Nephron (organoid): Measurements from ENCODE around the gene TCERG1L.
"Not testable (repeated sequence)": the region's sequence is repeated elsewhere in the genome, so short reads cannot be mapped to it uniquely, and the experiment has no call there.

Source experiments
- H3K27ac Mint-ChIP-seq, 3 experiments: 2 replicates each; pipeline ENCODE4 v1.8.0; 2020; ENCODE audit warnings: mixed read lengths in 3 of 3, mild to moderate bottlenecking in 2 of 3, moderate library complexity in 1 of 3
- H3K27me3 Mint-ChIP-seq: 2 replicates; pipeline ENCODE4 v1.8.0; 2021; ENCODE audit warnings: low read depth, mild to moderate bottlenecking, moderate library complexity, mixed read lengths
- H3K36me3 Mint-ChIP-seq: 2 replicates; pipeline ENCODE4 v1.8.0; 2020; ENCODE audit warnings: low read depth, mixed read lengths
- H3K4me1 Mint-ChIP-seq: 2 replicates; pipeline ENCODE4 v1.8.0; 2020; ENCODE audit warnings: mixed read lengths
- H3K4me3 Mint-ChIP-seq, 3 experiments: 2 replicates each; pipeline ENCODE4 v1.8.0; 2020; ENCODE audit warnings: mild to moderate bottlenecking in 3 of 3, mixed read lengths in 3 of 3, moderate library complexity in 2 of 3
- H3K9me3 Mint-ChIP-seq: 2 replicates; pipeline ENCODE4 v1.8.0; 2020; ENCODE audit warnings: mixed read lengths
- TF ChIP-seq, protein P1 (sequence below), 3 experiments: fragments of 200-600 bp; sonication (generic); IDR thresholded peaks; one replicate each; pipeline ENCODE4 v1.5.0; 2021; ENCODE audit warnings: antibody characterized with exemption in 3 of 3; ENCODE audit not compliant: unreplicated experiment in 3 of 3

Gene TCERG1L

GRCh38 chr10:131141207-131141606 is 170.3 kb downstream of the TCERG1L start:
- Mint-ChIP-seq H3K4me1 (peaks cover 25% of the 10 kb centered on the region), H3K4me3 (no peak overlapping the region), H3K9me3 (no peaks in the 10 kb centered on the region), H3K27me3 (peaks cover 38% of the 10 kb centered on the region), H3K36me3 (no peaks in the 10 kb centered on the region), H3K27ac (no peak overlapping the region)
- TF ChIP-seq, protein P1, sequence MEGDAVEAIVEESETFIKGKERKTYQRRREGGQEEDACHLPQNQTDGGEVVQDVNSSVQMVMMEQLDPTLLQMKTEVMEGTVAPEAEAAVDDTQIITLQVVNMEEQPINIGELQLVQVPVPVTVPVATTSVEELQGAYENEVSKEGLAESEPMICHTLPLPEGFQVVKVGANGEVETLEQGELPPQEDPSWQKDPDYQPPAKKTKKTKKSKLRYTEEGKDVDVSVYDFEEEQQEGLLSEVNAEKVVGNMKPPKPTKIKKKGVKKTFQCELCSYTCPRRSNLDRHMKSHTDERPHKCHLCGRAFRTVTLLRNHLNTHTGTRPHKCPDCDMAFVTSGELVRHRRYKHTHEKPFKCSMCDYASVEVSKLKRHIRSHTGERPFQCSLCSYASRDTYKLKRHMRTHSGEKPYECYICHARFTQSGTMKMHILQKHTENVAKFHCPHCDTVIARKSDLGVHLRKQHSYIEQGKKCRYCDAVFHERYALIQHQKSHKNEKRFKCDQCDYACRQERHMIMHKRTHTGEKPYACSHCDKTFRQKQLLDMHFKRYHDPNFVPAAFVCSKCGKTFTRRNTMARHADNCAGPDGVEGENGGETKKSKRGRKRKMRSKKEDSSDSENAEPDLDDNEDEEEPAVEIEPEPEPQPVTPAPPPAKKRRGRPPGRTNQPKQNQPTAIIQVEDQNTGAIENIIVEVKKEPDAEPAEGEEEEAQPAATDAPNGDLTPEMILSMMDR (IDR thresholded peaks at IDR 0.05; ENCODE audit: unreplicated experiment in 3 of 3): no peak

DNA sequence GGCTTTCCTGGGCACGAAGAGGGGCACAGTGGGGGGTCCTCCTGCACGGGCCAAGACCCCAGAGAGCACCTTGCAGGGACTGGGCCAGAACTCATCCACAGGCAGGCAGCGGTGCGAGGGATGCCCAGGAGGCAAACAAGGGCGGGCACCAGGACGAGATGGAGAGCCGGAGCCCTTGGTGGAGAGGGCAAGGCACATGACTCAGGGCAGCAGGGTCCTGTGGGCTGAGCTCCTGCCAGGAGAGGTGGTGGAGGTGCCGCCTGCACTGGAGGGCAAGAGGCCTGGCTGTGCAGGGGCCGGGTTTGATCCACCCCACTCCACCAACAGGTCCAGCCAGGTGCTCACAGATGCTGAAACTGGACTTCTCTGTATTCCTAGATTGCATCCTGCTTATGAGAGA is 170.9 kb downstream of the TCERG1L start:
- H3K4me1 Mint-ChIP-seq: peaks cover 19% of the 10 kb centered on the region
- H3K36me3 Mint-ChIP-seq: no peaks in the 10 kb centered on the region
- H3K4me3 Mint-ChIP-seq: no peak overlapping the region
- H3K9me3 Mint-ChIP-seq: no peaks in the 10 kb centered on the region
- TF ChIP-seq, protein P1 (IDR thresholded peaks at IDR 0.05; ENCODE audit: unreplicated experiment in 3 of 3): no peak
- H3K27me3 Mint-ChIP-seq: peaks cover 38% of the 10 kb centered on the region
- no peak overlapping the region for H3K27ac Mint-ChIP-seq

DNA sequence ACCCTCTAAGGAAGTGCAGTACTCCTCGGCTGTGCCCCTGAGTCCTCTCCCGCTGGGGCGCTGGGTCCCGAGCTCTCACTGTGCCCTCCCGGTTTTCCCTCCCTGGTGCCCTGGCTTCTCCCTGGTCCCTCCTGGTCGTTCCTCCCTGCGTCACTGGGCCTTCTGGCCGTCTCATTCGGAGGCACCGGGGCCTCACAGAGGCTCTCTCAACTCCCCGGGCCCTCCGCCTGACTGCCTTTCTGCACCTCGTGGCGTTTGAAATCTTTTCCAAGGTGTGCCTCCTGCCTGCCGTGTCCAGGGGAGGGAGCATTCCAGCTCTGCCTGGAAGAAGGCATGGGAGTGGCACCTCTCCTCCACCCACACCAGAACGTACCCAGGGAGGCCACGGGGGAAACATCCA is 174.3 kb downstream of the TCERG1L start:
- H3K27ac Mint-ChIP-seq: no peak overlapping the region
- TF ChIP-seq, protein P1 (IDR thresholded peaks at IDR 0.05; ENCODE audit: unreplicated experiment in 3 of 3): no peak
- no peaks in the 10 kb centered on the region for H3K9me3 Mint-ChIP-seq
- no peak overlapping the region for H3K4me3 Mint-ChIP-seq
- peaks cover 31% of the 10 kb centered on the region for H3K27me3 Mint-ChIP-seq
- no peaks in the 10 kb centered on the region for H3K36me3 Mint-ChIP-seq
- H3K4me1 Mint-ChIP-seq: peaks cover 19% of the 10 kb centered on the region

GRCh38 chr10:131136336-131136735 is 175.2 kb downstream of the TCERG1L start:
- Mint-ChIP-seq H3K27me3 (peaks cover 35% of the 10 kb centered on the region), H3K4me1 (peaks cover 28% of the 10 kb centered on the region)
- H3K9me3 Mint-ChIP-seq, H3K36me3 Mint-ChIP-seq, H3K27ac Mint-ChIP-seq, H3K4me3 Mint-ChIP-seq: not testable (repeated sequence)

- Mint-ChIP-seq H3K36me3 (no peaks in the 10 kb centered on the region), H3K27ac (no peak overlapping the region), H3K27me3 (peaks cover 29% of the 10 kb centered on the region), H3K4me1 (peaks cover 34% of the 10 kb centered on the region), H3K4me3 (no peak overlapping the region), H3K9me3 (no peaks in the 10 kb centered on the region)
- TF ChIP-seq, protein P1 (IDR thresholded peaks at IDR 0.05; ENCODE audit: unreplicated experiment in 3 of 3): no peak
These were observed 175.8 kb downstream of the TCERG1L start for GRCh38 chr10:131135716-131136115.

- no peak overlapping the region for H3K4me3 Mint-ChIP-seq
These were observed 176.9 kb downstream of the TCERG1L start for GRCh38 chr10:131134651-131135050.

More at GRCh38 chr10:131134651-131135050, 176.9 kb downstream of the TCERG1L start:
- peaks cover 42% of the 10 kb centered on the region for H3K4me1 Mint-ChIP-seq
- H3K27ac Mint-ChIP-seq: no peak overlapping the region
- TF ChIP-seq, protein P1 (IDR thresholded peaks at IDR 0.05; ENCODE audit: unreplicated experiment in 3 of 3): no peak
- H3K9me3 Mint-ChIP-seq: no peaks in the 10 kb centered on the region
- no peaks in the 10 kb centered on the region for H3K36me3 Mint-ChIP-seq
- H3K27me3 Mint-ChIP-seq: peaks cover 33% of the 10 kb centered on the region
